ENCODE data around the gene LYPD3.
"Not testable (repeated sequence)": the region's sequence is repeated elsewhere in the genome, so short reads cannot be mapped to it uniquely, and the experiment has no call there.

The LYPD3 gene

GRCh38 chr19:43460362-43461016, 4.9 kb downstream of the LYPD3 start:
- no peak for DNase-seq

GRCh38 chr19:43457809-43458208, 7.6 kb downstream of the LYPD3 start:
- no peak for DNase-seq

GRCh38 chr19:43455321-43456113, 9.9 kb downstream of the LYPD3 start:
- no peak for DNase-seq

GRCh38 chr19:43454031-43454430, 11.4 kb downstream of the LYPD3 start:
- DNase-seq: no peak

GRCh38 chr19:43452582-43452981, 12.8 kb downstream of the LYPD3 start:
- no peak for DNase-seq

- DNase-seq: peak; percentile 38
Measured at GRCh38 chr19:43450545-43450997, 14.8 kb downstream of the LYPD3 start.

GRCh38 chr19:43447655-43448054, 17.8 kb downstream of the LYPD3 start:
- DNase-seq: no peak

- peak; percentile 84 for DNase-seq
Measured at GRCh38 chr19:43446746-43447489, 18.5 kb downstream of the LYPD3 start.

GRCh38 chr19:43445426-43445825, 20.0 kb downstream of the LYPD3 start:
- no peak for DNase-seq

GRCh38 chr19:43444531-43445287, 20.7 kb downstream of the LYPD3 start:
- DNase-seq: no peak

GRCh38 chr19:43444091-43444490, 21.3 kb downstream of the LYPD3 start:
- not testable (repeated sequence) for DNase-seq

- DNase-seq: no peak
Measured at GRCh38 chr19:43441716-43442115, 23.7 kb downstream of the LYPD3 start.

GRCh38 chr19:43439709-43440063, 25.7 kb downstream of the LYPD3 start:
- DNase-seq: no peak

GRCh38 chr19:43439032-43439708, 26.2 kb downstream of the LYPD3 start:
- peak; percentile 74 for DNase-seq

GRCh38 chr19:43438291-43439031, 26.9 kb downstream of the LYPD3 start:
- DNase-seq: no peak

GRCh38 chr19:43437712-43438111, 27.7 kb downstream of the LYPD3 start:
- DNase-seq: no peak

GRCh38 chr19:43437284-43437683, 28.1 kb downstream of the LYPD3 start:
- DNase-seq: not testable (repeated sequence)

- DNase-seq: no peak
Measured at GRCh38 chr19:43435775-43436174, 29.6 kb downstream of the LYPD3 start.

- DNase-seq: no peak
Measured at GRCh38 chr19:43433689-43434088, 31.7 kb downstream of the LYPD3 start.

GRCh38 chr19:43433358-43433673, 32.1 kb downstream of the LYPD3 start:
- no peak for DNase-seq

GRCh38 chr19:43430976-43431375, 34.4 kb downstream of the LYPD3 start:
- no peak for DNase-seq

Data from activated CD4-positive, alpha-beta T cell treated with anti-CD3 and anti-CD28 coated beads, Interleukin-10, Interleukin-2, amounts not matched to agents 100 ng/mL and 50 ng/mL, durations not matched to agents 16 hours and 8 hours (primary cell).